Measurements from ENCODE around the gene NHSL1.

The NHSL1 gene

DNA sequence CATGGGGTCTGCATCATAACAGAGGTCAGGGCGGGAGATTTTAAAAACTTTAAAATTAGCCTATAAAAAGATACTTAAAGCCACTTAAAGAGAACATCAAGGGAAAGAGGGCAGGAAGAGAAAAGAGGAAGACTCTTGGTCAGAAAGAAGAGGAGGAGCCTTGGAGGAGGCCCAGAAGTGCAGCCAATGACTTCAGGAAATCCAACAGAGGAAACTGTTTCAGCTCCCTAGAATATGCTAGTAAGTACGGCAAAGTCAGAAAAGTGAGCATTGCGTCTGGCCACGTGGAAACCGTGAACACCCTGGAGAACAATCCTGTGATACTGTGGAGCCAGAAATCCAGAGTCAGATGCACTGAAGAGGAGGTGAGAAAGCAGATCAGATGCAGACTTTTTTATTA lies 22.5 kb upstream of the NHSL1 start:
- no peak for ATAC-seq
- TF ChIP-seq TCF4 (CRISPR knock-in tag; IDR thresholded peaks at IDR 0.05; ENCODE audit: borderline replicate concordance) (no peak), BACH2 (CRISPR knock-in tag; IDR thresholded peaks at IDR 0.05; ENCODE audit: borderline replicate concordance) (no peak), ZFP30 (CRISPR knock-in tag; IDR thresholded peaks at IDR 0.05) (no peak), ARNTL (CRISPR knock-in tag; IDR thresholded peaks at IDR 0.05; ENCODE audit: borderline replicate concordance, low read depth) (no peak), ZNF8 (CRISPR knock-in tag; IDR thresholded peaks at IDR 0.05) (no peak), CSRNP3 (CRISPR knock-in tag; IDR thresholded peaks at IDR 0.05) (no peak), ESRRG (CRISPR knock-in tag; IDR thresholded peaks at IDR 0.05) (no peak)
- TF ChIP-seq, protein P1, sequence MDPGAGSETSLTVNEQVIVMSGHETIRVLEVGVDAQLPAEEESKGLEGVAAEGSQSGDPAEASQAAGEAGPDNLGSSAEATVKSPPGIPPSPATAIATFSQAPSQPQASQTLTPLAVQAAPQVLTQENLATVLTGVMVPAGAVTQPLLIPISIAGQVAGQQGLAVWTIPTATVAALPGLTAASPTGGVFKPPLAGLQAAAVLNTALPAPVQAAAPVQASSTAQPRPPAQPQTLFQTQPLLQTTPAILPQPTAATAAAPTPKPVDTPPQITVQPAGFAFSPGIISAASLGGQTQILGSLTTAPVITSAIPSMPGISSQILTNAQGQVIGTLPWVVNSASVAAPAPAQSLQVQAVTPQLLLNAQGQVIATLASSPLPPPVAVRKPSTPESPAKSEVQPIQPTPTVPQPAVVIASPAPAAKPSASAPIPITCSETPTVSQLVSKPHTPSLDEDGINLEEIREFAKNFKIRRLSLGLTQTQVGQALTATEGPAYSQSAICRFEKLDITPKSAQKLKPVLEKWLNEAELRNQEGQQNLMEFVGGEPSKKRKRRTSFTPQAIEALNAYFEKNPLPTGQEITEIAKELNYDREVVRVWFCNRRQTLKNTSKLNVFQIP (CRISPR knock-in tag; IDR thresholded peaks at IDR 0.05; ENCODE audit: borderline replicate concordance, low read depth) = no peak

- peak; percentile 83 for ATAC-seq
- TF ChIP-seq CSDC2 (CRISPR knock-in tag; IDR thresholded peaks at IDR 0.05) = no peak
- no peak for TF ChIP-seq ZNF565 (CRISPR knock-in tag; conservative IDR thresholded peaks at IDR 0.05; ENCODE audit: low read depth)
- TF ChIP-seq, protein P2, sequence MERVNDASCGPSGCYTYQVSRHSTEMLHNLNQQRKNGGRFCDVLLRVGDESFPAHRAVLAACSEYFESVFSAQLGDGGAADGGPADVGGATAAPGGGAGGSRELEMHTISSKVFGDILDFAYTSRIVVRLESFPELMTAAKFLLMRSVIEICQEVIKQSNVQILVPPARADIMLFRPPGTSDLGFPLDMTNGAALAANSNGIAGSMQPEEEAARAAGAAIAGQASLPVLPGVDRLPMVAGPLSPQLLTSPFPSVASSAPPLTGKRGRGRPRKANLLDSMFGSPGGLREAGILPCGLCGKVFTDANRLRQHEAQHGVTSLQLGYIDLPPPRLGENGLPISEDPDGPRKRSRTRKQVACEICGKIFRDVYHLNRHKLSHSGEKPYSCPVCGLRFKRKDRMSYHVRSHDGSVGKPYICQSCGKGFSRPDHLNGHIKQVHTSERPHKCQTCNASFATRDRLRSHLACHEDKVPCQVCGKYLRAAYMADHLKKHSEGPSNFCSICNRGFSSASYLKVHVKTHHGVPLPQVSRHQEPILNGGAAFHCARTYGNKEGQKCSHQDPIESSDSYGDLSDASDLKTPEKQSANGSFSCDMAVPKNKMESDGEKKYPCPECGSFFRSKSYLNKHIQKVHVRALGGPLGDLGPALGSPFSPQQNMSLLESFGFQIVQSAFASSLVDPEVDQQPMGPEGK (CRISPR knock-in tag; IDR thresholded peaks at IDR 0.05; ENCODE audit: borderline replicate concordance) = no peak
- no peak for TF ChIP-seq ZC3H10 (CRISPR knock-in tag; IDR thresholded peaks at IDR 0.05)
- TF ChIP-seq ARNTL (CRISPR knock-in tag; IDR thresholded peaks at IDR 0.05; ENCODE audit: borderline replicate concordance, low read depth) = no peak
- no peak for TF ChIP-seq ISL1 (CRISPR knock-in tag; IDR thresholded peaks at IDR 0.05)
- TF ChIP-seq, protein P3, sequence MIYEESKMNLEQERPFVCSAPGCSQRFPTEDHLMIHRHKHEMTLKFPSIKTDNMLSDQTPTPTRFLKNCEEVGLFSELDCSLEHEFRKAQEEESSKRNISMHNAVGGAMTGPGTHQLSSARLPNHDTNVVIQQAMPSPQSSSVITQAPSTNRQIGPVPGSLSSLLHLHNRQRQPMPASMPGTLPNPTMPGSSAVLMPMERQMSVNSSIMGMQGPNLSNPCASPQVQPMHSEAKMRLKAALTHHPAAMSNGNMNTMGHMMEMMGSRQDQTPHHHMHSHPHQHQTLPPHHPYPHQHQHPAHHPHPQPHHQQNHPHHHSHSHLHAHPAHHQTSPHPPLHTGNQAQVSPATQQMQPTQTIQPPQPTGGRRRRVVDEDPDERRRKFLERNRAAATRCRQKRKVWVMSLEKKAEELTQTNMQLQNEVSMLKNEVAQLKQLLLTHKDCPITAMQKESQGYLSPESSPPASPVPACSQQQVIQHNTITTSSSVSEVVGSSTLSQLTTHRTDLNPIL (CRISPR knock-in tag; IDR thresholded peaks at IDR 0.05; ENCODE audit: low read depth) = no peak
- no peak for TF ChIP-seq PPARA (CRISPR knock-in tag; IDR thresholded peaks at IDR 0.05; ENCODE audit: borderline replicate concordance)
- TF ChIP-seq TSHZ2 (CRISPR knock-in tag; IDR thresholded peaks at IDR 0.05) = no peak
- no peak for TF ChIP-seq ESRRG (CRISPR knock-in tag; IDR thresholded peaks at IDR 0.05)
- TF ChIP-seq CSRNP3 (CRISPR knock-in tag; IDR thresholded peaks at IDR 0.05) = no peak
- no peak for TF ChIP-seq SNAI2 (CRISPR knock-in tag; IDR thresholded peaks at IDR 0.05)
Measured at GRCh38 chr6:138520463-138520862, 21.2 kb upstream of the NHSL1 start.

GRCh38 chr6:138518054-138518453 lies 18.8 kb upstream of the NHSL1 start:
- TF ChIP-seq ZNF565 (CRISPR knock-in tag; conservative IDR thresholded peaks at IDR 0.05; ENCODE audit: low read depth) = no peak
- no peak for TF ChIP-seq ISL1 (CRISPR knock-in tag; IDR thresholded peaks at IDR 0.05)
- TF ChIP-seq OSR1 (CRISPR knock-in tag; IDR thresholded peaks at IDR 0.05) = no peak
- TF ChIP-seq, protein P1 (CRISPR knock-in tag; IDR thresholded peaks at IDR 0.05; ENCODE audit: borderline replicate concordance, low read depth) = no peak
- TF ChIP-seq ESRRG (CRISPR knock-in tag; IDR thresholded peaks at IDR 0.05) = no peak
- TF ChIP-seq GLIS3 (CRISPR knock-in tag; IDR thresholded peaks at IDR 0.05) = no peak
- no peak for TF ChIP-seq ZFP3 (CRISPR knock-in tag; IDR thresholded peaks at IDR 0.05)
- no peak for TF ChIP-seq SNAI2 (CRISPR knock-in tag; IDR thresholded peaks at IDR 0.05)
- TF ChIP-seq, protein P3 (CRISPR knock-in tag; IDR thresholded peaks at IDR 0.05; ENCODE audit: low read depth) = no peak
- TF ChIP-seq, protein P2 (CRISPR knock-in tag; IDR thresholded peaks at IDR 0.05; ENCODE audit: borderline replicate concordance) = no peak
- TF ChIP-seq PPARA (CRISPR knock-in tag; IDR thresholded peaks at IDR 0.05; ENCODE audit: borderline replicate concordance) = no peak
- TF ChIP-seq RARB (CRISPR knock-in tag; IDR thresholded peaks at IDR 0.05) = no peak
- no peak for ATAC-seq

Measured in SK-N-SH treated with all-trans-retinoic acid at 6 μM for 48 hours (cell line).